HepG2 (cell line): ENCODE measurements around the gene ASAP2. TPM values are rescaled to one million over a fixed set of nuclear protein-coding genes. Genes with fewer than 3 reads are reported as not detected.
A peak's percentile ranks its signal among the peaks of the same experiment; 100 is the strongest.

Experiments
- ATAC-seq: fragments of 200-7000 bp; cut with Tn5 transposase; 3 replicates; pipeline ENCODE4 v1.9.1; 2020; ENCODE audit warnings: mild to moderate bottlenecking, moderate library complexity
- BruUV-seq: library from RNA; stranded (reverse); fragments of 400-500 nt; replicated peaks from 2 replicates; lab custom pipeline; 2021; lab: Mats Ljungman, UMichigan
- CTCF ChIA-PET: fragments of 300-600 bp; formaldehyde crosslinking; extraction: SDS; loops from one replicate; lab custom pipeline; 2021; ENCODE audit warnings: low total read pairs, inconsistent platforms, low intra/inter-chr PET ratio; lab: Yijun Ruan, JAX
- POLR2A ChIA-PET: fragments of 350-600 bp; sonication (Branson Sonifier 250); formaldehyde crosslinking; loops from one replicate; lab custom pipeline; 2020; ENCODE audit warnings: antibody characterized with exemption, inconsistent platforms; lab: Yijun Ruan, JAX
- DNase-seq: peaks from one replicate; pipeline ENCODE4 v3.0.0-alpha.2; 2015; ENCODE audit warnings: low spot score
- FAIRE-seq: peaks from 3 replicates; lab custom pipeline; 2011; peaks lifted over from hg19 to GRCh38; lab: Jason Lieb, UNC
- H2AFZ ChIP-seq: one replicate; pipeline ENCODE4 v1.6.1; 2011; ENCODE audit warnings: low read length, inconsistent platforms
- H3K27ac ChIP-seq: fragments of 300-600 bp; 3 replicates; pipeline ENCODE4 v1.8.0; 2011; ENCODE audit warnings: mixed run types, mild to moderate bottlenecking, mixed read lengths, low read length, inconsistent platforms; ENCODE audit not compliant: insufficient read depth; ENCODE audit errors: extremely low read length
- H3K27me3 ChIP-seq, 2 experiments: fragments of 200-600 bp in 1 of 2; 2 replicates in 1 of 2; 3 replicates in 1 of 2; pipeline versions ENCODE4 v1.6.0 to v1.8.0; 2011; ENCODE audit warnings: low read length in 2 of 2, mild to moderate bottlenecking in 2 of 2, moderate library complexity in 2 of 2, inconsistent platforms in 1 of 2; ENCODE audit not compliant: insufficient read depth in 2 of 2, control insufficient read depth in 1 of 2
- H3K36me3 ChIP-seq, 2 experiments: fragments of 200-600 bp in 1 of 2; replicated peaks in 1 of 2; 2 replicates in 1 of 2; 3 replicates in 1 of 2; pipeline versions ENCODE4 v1.5.1 to v1.8.0; 2011; ENCODE audit warnings: low read length in 2 of 2, inconsistent platforms in 1 of 2; ENCODE audit not compliant: insufficient read depth in 2 of 2, control insufficient read depth in 1 of 2
- H3K4me1 ChIP-seq: 2 replicates; pipeline ENCODE4 v1.5.1; 2012; ENCODE audit warnings: low read length, inconsistent platforms; ENCODE audit not compliant: insufficient read depth
- H3K4me2 ChIP-seq: 2 replicates; pipeline ENCODE4 v1.6.0; 2011; ENCODE audit warnings: low read depth, low read length, inconsistent platforms
- H3K4me3 ChIP-seq, 3 experiments: fragments of 200-600 bp in 1 of 3; sonication (generic), shearing (Covaris generic) in 1 of 3; replicated peaks in 1 of 3; 2 replicates each; pipeline ENCODE4 v1.5.1; 2011 to 2016; ENCODE audit warnings: low read length in 3 of 3, inconsistent platforms in 2 of 3, low read depth in 2 of 3, mild to moderate bottlenecking in 2 of 3, control low read depth in 1 of 3, mixed read lengths in 1 of 3; ENCODE audit not compliant: insufficient read depth in 1 of 3
- H3K79me2 ChIP-seq: one replicate; pipeline ENCODE4 v1.6.1; 2011; ENCODE audit warnings: low read length, inconsistent platforms; ENCODE audit not compliant: insufficient read depth
- H3K9ac ChIP-seq: 2 replicates; pipeline ENCODE4 v1.6.0; 2011; ENCODE audit warnings: mild to moderate bottlenecking, low read depth, low read length, inconsistent platforms; ENCODE audit not compliant: insufficient read depth
- H3K9me3 ChIP-seq: 2 replicates; pipeline ENCODE4 v1.5.1; 2012; ENCODE audit warnings: mild to moderate bottlenecking, low read length
- H4K20me1 ChIP-seq: 2 replicates; pipeline ENCODE4 v1.6.0; 2011; ENCODE audit warnings: inconsistent platforms, mild to moderate bottlenecking, low read length, moderate library complexity; ENCODE audit not compliant: insufficient read depth
- ARHGAP35 ChIP-seq: sonication (generic); formaldehyde crosslinking; IDR thresholded peaks from 2 replicates; pipeline ENCODE4 v1.9.0; 2022; ENCODE audit warnings: mild to moderate bottlenecking, inconsistent platforms, moderate library complexity, missing genetic modification reagents, borderline replicate concordance
- ELF3 ChIP-seq: IDR thresholded peaks from 2 replicates; pipeline ENCODE4 v1.6.1; 2016; ENCODE audit warnings: missing genetic modification reagents, missing compliant biosample characterization
- GPBP1L1 ChIP-seq: sonication (generic); formaldehyde crosslinking; IDR thresholded peaks from 2 replicates; pipeline ENCODE4 v1.5.0; 2020; ENCODE audit warnings: mild to moderate bottlenecking, missing genetic modification reagents
- HOMEZ ChIP-seq: IDR thresholded peaks from 2 replicates; pipeline ENCODE4 v1.6.1; 2016; ENCODE audit warnings: low read depth
- ZBED4 ChIP-seq: sonication (generic); formaldehyde crosslinking; IDR thresholded peaks from 2 replicates; pipeline ENCODE4 v1.4.0; 2020; ENCODE audit warnings: missing genetic modification reagents, borderline replicate concordance
- ZBTB4 ChIP-seq: sonication (generic); formaldehyde crosslinking; IDR thresholded peaks from 2 replicates; pipeline ENCODE4 v1.4.0; 2020; ENCODE audit warnings: missing genetic modification reagents, mild to moderate bottlenecking, borderline replicate concordance
- ZFP36L2 ChIP-seq: sonication (generic); formaldehyde crosslinking; IDR thresholded peaks from 2 replicates; pipeline ENCODE4 v1.4.0; 2020; ENCODE audit warnings: missing genetic modification reagents
- ZNF10 ChIP-seq: sonication (generic); formaldehyde crosslinking; IDR thresholded peaks from 2 replicates; pipeline ENCODE4 v1.4.0; 2020; ENCODE audit warnings: mild to moderate bottlenecking, low read depth, missing genetic modification reagents, borderline replicate concordance
- ZNF558 ChIP-seq: sonication (generic); formaldehyde crosslinking; IDR thresholded peaks from 2 replicates; pipeline ENCODE4 v1.9.0; 2022; ENCODE audit warnings: mild to moderate bottlenecking, missing genetic modification reagents, borderline replicate concordance
- ZNF598 ChIP-seq: sonication (generic); formaldehyde crosslinking; IDR thresholded peaks from 2 replicates; pipeline ENCODE4 v1.5.1; 2020; ENCODE audit warnings: mild to moderate bottlenecking, missing genetic modification reagents, borderline replicate concordance
- ZNF607 ChIP-seq: sonication (generic); formaldehyde crosslinking; IDR thresholded peaks from 2 replicates; pipeline ENCODE4 v1.5.1; 2020; ENCODE audit warnings: missing genetic modification reagents, mild to moderate bottlenecking, borderline replicate concordance
- WGBS: methylation state at CpG from one replicate; pipeline ENCODE4 v1.1.6; 2017; ENCODE audit warnings: low lambda C conversion rate; 5-methylcytosine and 5-hydroxymethylcytosine counted together
- in situ Hi-C: cut with HindIII; loops from 2 replicates; pipeline ENCODE4 v1.10.0; 2017; ENCODE audit warnings: low pct_unique_long_range_greater_than_20kb; ENCODE audit not compliant: extremely low pct_ligation_motif_present
- intact Hi-C: fragments of 100-400 bp; cut with micrococcal nuclease; formaldehyde crosslinking; loops from one replicate; pipeline ENCODE4 v1.10.0; 2022; ENCODE audit not compliant: unreplicated experiment
- polyA plus RNA-seq, 8 experiments: library from polyadenylated mRNA; depleted of rRNA in 3 of 8; stranded (reverse) in 7 of 8; unstranded in 1 of 8; fragments of >200 nt; fragmentation: Illumina TruSeq in 4 of 8; extraction: Trizol in 4 of 8; gene quantifications; 2 replicates each; pipeline versions ENCODE4 v1.2.1 to v1.2.3, GENCODE V29; 2011 to 2016; ENCODE audit warnings: low read depth in 4 of 8, missing spikeins in 1 of 8, mixed read lengths in 1 of 8; ENCODE audit not compliant: insufficient read depth in 1 of 8
- total RNA-seq, 5 experiments: library from RNA; depleted of rRNA; stranded (reverse); fragments of >200 nt; fragmentation: Illumina TruSeq; extraction: Trizol; gene quantifications; 2 replicates each; pipeline ENCODE4 v1.2.3, GENCODE V29; 2016; ENCODE audit warnings: low read depth in 1 of 5

Gene ASAP2
- total and polyA plus RNA-seq, 2 of the 13 experiments (the other 11 are each of a cell fraction or from before 2014, with no cell fraction given): 7.3 to 22.3 TPM

GRCh38 chr2:9325428-9325827, 118.8 kb downstream of the ASAP2 start (continued):
- TF ChIP-seq ZBED4 (CRISPR knock-in tag): no peak
- no peak for TF ChIP-seq ZFP36L2 (CRISPR knock-in tag)
- no peak for TF ChIP-seq ZNF598 (CRISPR knock-in tag)

- Histone ChIP-seq H3K4me3 (no peak overlapping the region), H3K9ac (no peak overlapping the region), H3K36me3 (peaks cover 14 to 38% of the 10 kb centered on the region in 2 experiments), H3K27ac (peak overlapping the region; percentile 31), H3K4me1 (peaks cover 33% of the 10 kb centered on the region), H2AFZ (no peak overlapping the region), H3K79me2 (no peaks in the 10 kb centered on the region), H4K20me1 (no peaks in the 10 kb centered on the region), H3K27me3 (no peaks in the 10 kb centered on the region), H3K9me3 (no peaks in the 10 kb centered on the region), H3K4me2 (no peak overlapping the region)
- FAIRE-seq (no peak), DNase-seq (peak; percentile 37), ATAC-seq (no peak)
- BruUV-seq: no TSS peak
- intact Hi-C loops: no loop called here
- 81% methylated on average over 3 of the region's 3 CpGs for WGBS
- POLR2A ChIA-PET: interaction anchor here (0.8 to 2.9 kb wide), 7 partner anchors 9 to 184 kb away, joined by 3 to 24 read pairs (median 3); no protein-coding TSS in a partner anchor
- CTCF ChIA-PET: no interaction called here
- in situ Hi-C loops: no loop called here
- no peak for TF ChIP-seq ZBTB4 (CRISPR knock-in tag)
- no peak for TF ChIP-seq ZNF10
- TF ChIP-seq ARHGAP35 (CRISPR knock-in tag): no peak
- no peak for TF ChIP-seq ZNF558
- no peak for TF ChIP-seq ELF3 (CRISPR knock-in tag)
- TF ChIP-seq ZNF607 (CRISPR knock-in tag): no peak
- TF ChIP-seq GPBP1L1 (CRISPR knock-in tag): no peak
- TF ChIP-seq HOMEZ (CRISPR knock-in tag): no peak
Observed at GRCh38 chr2:9326975-9327374, 120.4 kb downstream of the ASAP2 start.
